Endothelial cell of umbilical vein (primary cell): Measurements from ENCODE around the gene ZBED4. TPM values are rescaled to one million over a fixed set of nuclear protein-coding genes. Genes with fewer than 3 reads are reported as not detected.

Experiments
- BruUV-seq: library from RNA; stranded (reverse); fragments of 400-500 nt; replicated peaks from 2 replicates; lab custom pipeline; 2021; lab: Mats Ljungman, UMichigan
- CTCF ChIA-PET: fragments of 300-600, 350-600 bp; sonication (Branson Sonifier 250); formaldehyde crosslinking; loops from one replicate; lab custom pipeline; 2021; ENCODE audit warnings: antibody characterized with exemption, inconsistent platforms; lab: Charles Lee
- POLR2A ChIA-PET: fragments of 300-600, 350-600 bp; sonication (Branson Sonifier 250); formaldehyde crosslinking; loops from one replicate; lab custom pipeline; 2021; ENCODE audit warnings: antibody characterized with exemption, inconsistent platforms; lab: Charles Lee
- DNase-seq: peaks from one replicate; pipeline ENCODE4 v3.0.0-alpha.2; 2011; ENCODE audit warnings: low read depth, low spot score
- FAIRE-seq: peaks from 2 replicates; lab custom pipeline; 2011; peaks lifted over from hg19 to GRCh38; lab: Jason Lieb, UNC
- H2AFZ ChIP-seq: 2 replicates; pipeline ENCODE4 v1.6.0; 2012; ENCODE audit warnings: low read depth, low read length, control low read depth, inconsistent platforms
- H3K27ac ChIP-seq: 2 replicates; pipeline ENCODE4 v1.5.1; 2011; ENCODE audit warnings: low read depth, mild to moderate bottlenecking, control low read depth, low read length, moderate library complexity; ENCODE audit not compliant: insufficient read depth
- H3K27me3 ChIP-seq, 2 experiments: 2 replicates each; pipeline versions ENCODE4 v1.6.0 to v1.6.1; 2011; ENCODE audit warnings: low read length in 2 of 2, mixed read lengths in 1 of 2; ENCODE audit not compliant: control insufficient read depth in 2 of 2, insufficient read depth in 2 of 2
- H3K36me3 ChIP-seq, 2 experiments: 2 replicates in 1 of 2; 3 replicates in 1 of 2; pipeline ENCODE4 v1.5.1; 2011; ENCODE audit warnings: low read length in 2 of 2, mild to moderate bottlenecking in 1 of 2, moderate library complexity in 1 of 2; ENCODE audit not compliant: control insufficient read depth in 2 of 2, insufficient read depth in 2 of 2; ENCODE audit errors: extremely low read depth in 1 of 2
- H3K4me1 ChIP-seq: 3 replicates; pipeline ENCODE4 v1.5.1; 2011; ENCODE audit warnings: mild to moderate bottlenecking, low read length; ENCODE audit not compliant: control insufficient read depth, insufficient read depth; ENCODE audit errors: extremely low read depth
- H3K4me2 ChIP-seq: 2 replicates; pipeline ENCODE4 v1.6.1; 2011; ENCODE audit warnings: low read length, control low read depth, mixed read lengths; ENCODE audit not compliant: insufficient read depth
- H3K4me3 ChIP-seq, 3 experiments: fragments of 200-600 bp in 1 of 3; sonication (generic), shearing (Covaris generic) in 1 of 3; replicated peaks in 1 of 3; 2 replicates each; pipeline ENCODE4 v1.5.1; 2011 to 2016; ENCODE audit warnings: control low read depth in 3 of 3, low read length in 3 of 3, mild to moderate bottlenecking in 2 of 3, inconsistent platforms in 1 of 3, low read depth in 1 of 3, moderate library complexity in 1 of 3; ENCODE audit not compliant: insufficient read depth in 1 of 3
- H3K79me2 ChIP-seq: 2 replicates; pipeline ENCODE4 v1.6.0; 2012; ENCODE audit warnings: low read length, inconsistent platforms; ENCODE audit not compliant: control insufficient read depth, insufficient read depth
- H3K9ac ChIP-seq: replicated peaks from 2 replicates; pipeline ENCODE3; 2011; ENCODE audit warnings: low read length, control low read depth; ENCODE audit not compliant: insufficient read depth; ENCODE audit errors: extremely low read depth
- H3K9me1 ChIP-seq: replicated peaks from 3 replicates; pipeline ENCODE4 v1.6.0; 2011; ENCODE audit warnings: mild to moderate bottlenecking, low read length; ENCODE audit not compliant: control insufficient read depth, insufficient read depth; ENCODE audit errors: extremely low read depth
- H3K9me3 ChIP-seq: replicated peaks from 2 replicates; pipeline ENCODE4 v1.5.1; 2012; ENCODE audit warnings: low read length, inconsistent platforms; ENCODE audit not compliant: control insufficient read depth, insufficient read depth
- H4K20me1 ChIP-seq: replicated peaks from 2 replicates; pipeline ENCODE3; 2011; ENCODE audit warnings: mild to moderate bottlenecking, low read length; ENCODE audit not compliant: control insufficient read depth, insufficient read depth; ENCODE audit errors: extremely low read depth
- EZH2 ChIP-seq: IDR thresholded peaks from 2 replicates; pipeline ENCODE4 v1.6.1; 2012; ENCODE audit warnings: borderline replicate concordance, low read depth, mild to moderate bottlenecking, moderate library complexity, low read length, inconsistent platforms; ENCODE audit not compliant: severe bottlenecking
- JUN ChIP-seq: IDR thresholded peaks from 2 replicates; pipeline ENCODE4 v1.6.1; 2011; ENCODE audit warnings: borderline replicate concordance, low read depth; ENCODE audit not compliant: insufficient read length, insufficient read depth
- MYC ChIP-seq: IDR thresholded peaks from one replicate; pipeline ENCODE4 v1.6.1; 2011; ENCODE audit warnings: mild to moderate bottlenecking, low read depth, low read length
- POLR2AphosphoS5 ChIP-seq: IDR thresholded peaks from 2 replicates; pipeline ENCODE4 v1.6.1; 2012; ENCODE audit warnings: low read depth, mild to moderate bottlenecking, control low read depth, low read length, moderate library complexity; ENCODE audit not compliant: insufficient read depth
- dilution Hi-C: fragments of 300-500 bp; cut with MboI; formaldehyde crosslinking; loops from one replicate; pipeline ENCODE4 v1.15.0; 2019; ENCODE audit warnings: low sequenced_read_pairs; ENCODE audit not compliant: extremely low pct_ligation_motif_present
- intact Hi-C: fragments of 100-400 bp; cut with micrococcal nuclease; formaldehyde crosslinking; loops from one replicate; pipeline ENCODE4 v1.10.0; 2022
- polyA plus RNA-seq, 4 experiments: library from polyadenylated mRNA; depleted of rRNA in 3 of 4; stranded (reverse) in 3 of 4; unstranded in 1 of 4; fragments of >200 nt; gene quantifications; 2 replicates each; pipeline versions ENCODE4 v1.2.1 to v1.2.3, GENCODE V29; 2011 to 2012; ENCODE audit warnings: missing spikeins in 1 of 4
- total RNA-seq: library from RNA; stranded (reverse); gene quantifications from 2 replicates; pipeline ENCODE4 v1.2.3, GENCODE V29; 2021
- TF ChIP-seq, protein P1 (sequence below): IDR thresholded peaks from 2 replicates; pipeline ENCODE4 v1.6.1; 2011; ENCODE audit not compliant: insufficient read depth, insufficient read length
- TF ChIP-seq, protein P2 (sequence below), 2 donors: IDR thresholded peaks; 1 replicate in 1 of 2; 2 replicates in 1 of 2; pipeline ENCODE4 v1.5.1; 2011; ENCODE audit warnings: low read length in 2 of 2, mild to moderate bottlenecking in 2 of 2, moderate library complexity in 2 of 2, control low read depth in 1 of 2, inconsistent platforms in 1 of 2, low read depth in 1 of 2; ENCODE audit not compliant: insufficient read depth in 1 of 2; ENCODE audit errors: extremely low read depth in 1 of 2

ZBED4 gene
- total and polyA plus RNA-seq, 2 donors (not counting 3 experiments of a cell fraction or from before 2014, with no cell fraction given): 8.6 to 18.2 TPM

- H4K20me1 ChIP-seq: no peaks in the 10 kb centered on the region
- H3K4me1 ChIP-seq: peaks cover 21% of the 10 kb centered on the region
- FAIRE-seq: no peak
- BruUV-seq: no TSS peak
- H3K9me1 ChIP-seq: no peaks in the 10 kb centered on the region
- no peaks in the 10 kb centered on the region for H3K79me2 ChIP-seq
- TF ChIP-seq JUN (no peak), EZH2 (no peak), POLR2AphosphoS5 (no peak), MYC (no peak)
- TF ChIP-seq, protein P1, sequence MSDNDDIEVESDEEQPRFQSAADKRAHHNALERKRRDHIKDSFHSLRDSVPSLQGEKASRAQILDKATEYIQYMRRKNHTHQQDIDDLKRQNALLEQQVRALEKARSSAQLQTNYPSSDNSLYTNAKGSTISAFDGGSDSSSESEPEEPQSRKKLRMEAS: no peak
- TF ChIP-seq, protein P2, sequence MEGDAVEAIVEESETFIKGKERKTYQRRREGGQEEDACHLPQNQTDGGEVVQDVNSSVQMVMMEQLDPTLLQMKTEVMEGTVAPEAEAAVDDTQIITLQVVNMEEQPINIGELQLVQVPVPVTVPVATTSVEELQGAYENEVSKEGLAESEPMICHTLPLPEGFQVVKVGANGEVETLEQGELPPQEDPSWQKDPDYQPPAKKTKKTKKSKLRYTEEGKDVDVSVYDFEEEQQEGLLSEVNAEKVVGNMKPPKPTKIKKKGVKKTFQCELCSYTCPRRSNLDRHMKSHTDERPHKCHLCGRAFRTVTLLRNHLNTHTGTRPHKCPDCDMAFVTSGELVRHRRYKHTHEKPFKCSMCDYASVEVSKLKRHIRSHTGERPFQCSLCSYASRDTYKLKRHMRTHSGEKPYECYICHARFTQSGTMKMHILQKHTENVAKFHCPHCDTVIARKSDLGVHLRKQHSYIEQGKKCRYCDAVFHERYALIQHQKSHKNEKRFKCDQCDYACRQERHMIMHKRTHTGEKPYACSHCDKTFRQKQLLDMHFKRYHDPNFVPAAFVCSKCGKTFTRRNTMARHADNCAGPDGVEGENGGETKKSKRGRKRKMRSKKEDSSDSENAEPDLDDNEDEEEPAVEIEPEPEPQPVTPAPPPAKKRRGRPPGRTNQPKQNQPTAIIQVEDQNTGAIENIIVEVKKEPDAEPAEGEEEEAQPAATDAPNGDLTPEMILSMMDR (IDR thresholded peaks at IDR 0.05; ENCODE audit: extremely low read depth in 1 of 2, insufficient read depth in 1 of 2, low read depth in 1 of 2, low read length in 2 of 2): no peak
- intact Hi-C loops (no loop called here), dilution Hi-C loops (no loop called here)
- H3K9ac ChIP-seq: no peak overlapping the region
- no peak overlapping the region for H2AFZ ChIP-seq
- no peak for DNase-seq
- H3K4me2 ChIP-seq: no peak overlapping the region
- H3K36me3 ChIP-seq: no peaks in the 10 kb centered on the region
- H3K4me3 ChIP-seq: no peak overlapping the region
- no peak overlapping the region for H3K27ac ChIP-seq
- H3K9me3 ChIP-seq: no peaks in the 10 kb centered on the region
- CTCF ChIA-PET: interaction anchor here (2.3 kb wide), 1 partner anchor 102 kb away, joined by 31 read pairs; no protein-coding TSS in a partner anchor
- POLR2A ChIA-PET: no interaction called here
- no peaks in the 10 kb centered on the region for H3K27me3 ChIP-seq
These were observed 74.5 kb downstream of the ZBED4 start for GRCh38 chr22:49928185-49928495.
